Breast epithelium (tissue), 4 donors: Measurements from ENCODE around the gene TANGO6. TPM values are rescaled to one million over a fixed set of nuclear protein-coding genes. Genes with fewer than 3 reads are reported as not detected.
"Not testable (repeated sequence)": the region's sequence is repeated elsewhere in the genome, so short reads cannot be mapped to it uniquely, and the experiment has no call there.

Experiments used
- DNase-seq, 2 donors: peaks; one replicate each; pipeline ENCODE4 v3.0.0-alpha.2; 2019; ENCODE audit warnings: low spot score in 2 of 2
- H3K27ac ChIP-seq, 2 donors: fragments of 200-600 bp; sonication (generic) in 1 of 2; one replicate each; pipeline ENCODE4 v1.5.1; 2016 to 2019; ENCODE audit warnings: mild to moderate bottlenecking in 1 of 2
- H3K27me3 ChIP-seq, 2 donors: fragments of 200-600 bp; sonication (generic) in 1 of 2; one replicate each; pipeline versions ENCODE4 v1.5.1 to v1.6.0; 2017 to 2019; ENCODE audit warnings: control low read depth in 1 of 2, mild to moderate bottlenecking in 1 of 2
- H3K36me3 ChIP-seq: fragments of 200-600 bp; one replicate; pipeline ENCODE4 v1.5.1; 2019
- H3K4me1 ChIP-seq, 2 donors: fragments of 200-600 bp; sonication (generic); one replicate each; pipeline ENCODE4 v1.5.1; 2016 to 2019; ENCODE audit warnings: control low read depth in 1 of 2
- H3K4me3 ChIP-seq, 3 donors: fragments of 200-600 bp; sonication (generic); 1 replicate in 2 of 3; 2 replicates in 1 of 3; pipeline ENCODE4 v1.5.1; 2016 to 2019; ENCODE audit warnings: mild to moderate bottlenecking in 3 of 3, moderate library complexity in 2 of 3
- H3K9me3 ChIP-seq, 2 donors: fragments of 200-600 bp; sonication (generic) in 1 of 2; one replicate each; pipeline ENCODE4 v1.5.1; 2016 to 2019; ENCODE audit warnings: control low read depth in 1 of 2
- CTCF ChIP-seq, 3 donors: fragments of 450-650 bp; IDR thresholded peaks; one replicate each; pipeline ENCODE4 v1.5.1; 2016 to 2017; ENCODE audit warnings: antibody characterized with exemption in 3 of 3, mild to moderate bottlenecking in 3 of 3, moderate library complexity in 3 of 3
- POLR2A ChIP-seq: fragments of 450-650 bp; IDR thresholded peaks from one replicate; pipeline ENCODE4 v1.6.1; 2016; ENCODE audit warnings: antibody characterized with exemption, mild to moderate bottlenecking, moderate library complexity
- POLR2AphosphoS5 ChIP-seq, 3 donors: sonication (generic); formaldehyde crosslinking; IDR thresholded peaks; one replicate each; pipeline ENCODE4 v1.6.1; 2017; ENCODE audit warnings: antibody characterized with exemption in 3 of 3
- intact Hi-C: fragments of 100-400 bp; cut with DNase I; formaldehyde crosslinking; loops from one replicate; pipeline ENCODE4 v1.15.1; 2023; ENCODE audit warnings: low total_unique reads
- total RNA-seq, 3 donors: library from RNA; depleted of rRNA; stranded (reverse); fragments of >200 nt; gene quantifications; one replicate each; pipeline ENCODE4 v1.1.0, GENCODE V29; 2016

TANGO6 gene
- total RNA-seq, 3 donors from 2014 or later, result 13.4 to 26.1 (median 24.6) TPM

GRCh38 chr16:69119536-69119935, 276.2 kb downstream of the TANGO6 start:
- Histone ChIP-seq H3K27me3 (no peaks in the 10 kb centered on the region), H3K36me3 (no peaks in the 10 kb centered on the region), H3K27ac (no peak overlapping the region), H3K4me3 (no peak overlapping the region), H3K4me1 (no peaks in the 10 kb centered on the region), H3K9me3 (no peaks in the 10 kb centered on the region)
- DNase-seq, result no peak
- intact Hi-C loops, result no loop called here
- TF ChIP-seq POLR2A (no peak), CTCF (IDR thresholded peaks at IDR 0.05) (no peak), POLR2AphosphoS5 (IDR thresholded peaks at IDR 0.05) (no peak)

DNA sequence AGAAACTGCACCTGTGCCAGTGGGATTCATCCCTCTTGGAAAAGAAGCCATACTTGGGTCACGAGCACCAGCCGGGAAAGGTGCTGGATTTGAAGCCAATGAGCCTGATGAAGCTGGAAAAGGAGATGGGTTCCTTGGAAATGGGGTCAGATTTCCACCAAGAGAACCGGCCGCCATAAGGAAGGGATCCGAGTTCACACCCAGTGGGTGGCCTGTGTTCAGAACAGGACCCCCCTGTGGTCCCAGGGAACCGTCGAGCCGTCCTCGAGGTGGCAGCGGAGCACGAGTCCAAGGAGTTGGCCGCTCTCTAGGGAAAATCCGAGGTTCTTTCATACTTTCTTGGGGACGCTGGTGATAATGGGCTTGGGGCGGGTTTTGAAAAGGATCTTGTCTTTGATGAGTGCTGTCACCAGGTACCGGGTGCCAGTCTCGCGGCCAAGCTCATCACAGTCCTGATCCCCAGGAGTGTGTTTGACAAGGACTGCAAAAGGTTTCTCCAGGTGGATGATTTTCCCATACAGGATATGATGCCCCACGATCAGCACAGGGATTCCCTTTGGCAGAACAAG, 276.8 kb downstream of the TANGO6 start:
- Histone ChIP-seq H3K27ac (no peak overlapping the region), H3K36me3 (no peaks in the 10 kb centered on the region), H3K4me3 (no peak overlapping the region), H3K9me3 (no peaks in the 10 kb centered on the region), H3K4me1 (no peaks in the 10 kb centered on the region), H3K27me3 (no peaks in the 10 kb centered on the region)
- intact Hi-C loops, result no loop called here
- TF ChIP-seq CTCF (IDR thresholded peaks at IDR 0.05) (no peak), POLR2A (no peak), POLR2AphosphoS5 (IDR thresholded peaks at IDR 0.05) (no peak)
- DNase-seq, result no peak

GRCh38 chr16:69123910-69124309, 280.6 kb downstream of the TANGO6 start:
- no peaks in the 10 kb centered on the region for H3K27me3 ChIP-seq
- no peaks in the 10 kb centered on the region for H3K9me3 ChIP-seq
- no peaks in the 10 kb centered on the region for H3K36me3 ChIP-seq
- no peak for DNase-seq
- H3K4me1 ChIP-seq, result no peaks in the 10 kb centered on the region
- H3K27ac ChIP-seq, result no peak overlapping the region
- no peak overlapping the region for H3K4me3 ChIP-seq
- TF ChIP-seq POLR2AphosphoS5 (IDR thresholded peaks at IDR 0.05) (no peak), CTCF (IDR thresholded peaks at IDR 0.05) (peak; percentile 72 to 76 (median 73)), POLR2A (no peak)
- intact Hi-C loops, result no loop called here

DNA sequence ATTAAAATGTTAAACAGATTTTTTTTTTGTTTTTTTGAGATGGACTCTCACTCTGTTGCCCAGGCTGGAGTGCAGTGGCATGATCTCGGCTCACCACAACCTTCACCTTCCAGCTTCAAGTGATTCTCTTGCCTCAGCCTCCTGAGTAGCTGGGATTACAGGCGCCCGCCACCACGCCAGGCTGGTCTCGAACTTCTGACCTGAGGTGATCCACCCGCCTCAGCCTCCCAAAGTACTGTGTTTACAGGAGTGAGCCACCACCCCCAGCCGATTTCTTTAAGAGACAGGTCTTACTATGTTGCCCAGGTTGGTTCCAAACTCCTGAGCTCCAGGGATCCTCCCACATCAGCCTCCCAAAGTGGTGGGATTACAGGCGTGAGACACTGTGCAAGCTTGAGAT, 281.1 kb downstream of the TANGO6 start:
- DNase-seq, H3K4me3 ChIP-seq, intact Hi-C loops, H3K27me3 ChIP-seq, H3K36me3 ChIP-seq, H3K27ac ChIP-seq, H3K4me1 ChIP-seq, H3K9me3 ChIP-seq: not testable (repeated sequence)

DNA sequence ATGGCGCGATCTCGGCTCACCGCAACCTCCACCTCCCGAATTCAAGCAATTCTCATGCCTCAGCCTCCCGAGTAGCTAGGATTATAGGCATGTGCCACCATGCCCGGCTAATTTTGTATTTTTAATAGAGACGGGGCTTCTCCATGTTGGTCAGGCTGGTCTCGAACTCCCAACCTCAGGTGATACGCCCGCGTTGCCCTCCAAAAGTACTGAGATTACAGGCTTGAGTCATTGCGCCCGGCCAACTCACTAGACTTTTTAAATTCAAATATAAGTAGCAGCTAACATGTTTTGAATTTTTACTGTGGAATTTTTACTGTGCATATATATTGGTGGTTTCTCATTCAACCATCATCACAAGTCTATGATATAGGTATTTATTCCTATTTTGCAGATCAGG, 281.6 kb downstream of the TANGO6 start:
- H3K4me1 ChIP-seq, H3K4me3 ChIP-seq, H3K36me3 ChIP-seq, H3K27me3 ChIP-seq, DNase-seq, H3K9me3 ChIP-seq, H3K27ac ChIP-seq, intact Hi-C loops: not testable (repeated sequence)

DNA sequence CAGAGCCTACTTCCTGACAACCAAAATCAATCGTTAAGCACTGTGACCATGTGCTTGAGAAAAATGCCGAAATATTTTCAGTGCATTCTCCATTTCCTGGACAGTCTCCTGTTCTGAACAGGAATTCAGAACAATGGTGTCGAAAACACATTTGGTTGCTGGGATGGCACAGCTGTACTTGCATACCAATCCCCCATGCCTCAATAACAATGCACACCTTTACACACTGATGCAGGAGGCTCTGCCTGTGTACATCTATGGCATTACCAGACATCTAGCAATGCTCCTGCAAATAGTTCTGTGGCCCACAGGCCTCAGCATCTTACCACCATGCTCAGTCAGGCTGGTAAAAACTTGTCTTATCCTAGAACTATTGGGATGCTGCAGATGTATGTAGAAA, 282.9 kb downstream of the TANGO6 start:
- H3K27me3 ChIP-seq, result no peaks in the 10 kb centered on the region
- TF ChIP-seq POLR2AphosphoS5 (IDR thresholded peaks at IDR 0.05), result no peak
- TF ChIP-seq POLR2A, result no peak
- no peak for TF ChIP-seq CTCF (IDR thresholded peaks at IDR 0.05)
- no peak overlapping the region for H3K4me3 ChIP-seq
- no peak overlapping the region for H3K27ac ChIP-seq
- H3K36me3 ChIP-seq, result no peaks in the 10 kb centered on the region
- intact Hi-C loops, result no loop called here
- no peaks in the 10 kb centered on the region for H3K9me3 ChIP-seq
- no peak for DNase-seq
- peaks cover 5 to 8% of the 10 kb centered on the region in 2 donors for H3K4me1 ChIP-seq

- intact Hi-C loops, DNase-seq: not testable (repeated sequence)
Measured at GRCh38 chr16:69126801-69127200, 283.5 kb downstream of the TANGO6 start.

More at GRCh38 chr16:69126801-69127200, 283.5 kb downstream of the TANGO6 start:
- not testable (repeated sequence) for H3K4me1 ChIP-seq, H3K27me3 ChIP-seq, H3K9me3 ChIP-seq, H3K4me3 ChIP-seq, H3K36me3 ChIP-seq, H3K27ac ChIP-seq
